PC-9 (cell line): Measurements from ENCODE around the gene PSMC4. TPM values are rescaled to one million over a fixed set of nuclear protein-coding genes. Genes with fewer than 3 reads are reported as not detected.
A peak's percentile ranks its signal among the peaks of the same experiment; 100 is the strongest.

ENCODE experiments used
- BruUV-seq: library from RNA; stranded (reverse); fragments of 400-500 nt; replicated peaks from 2 replicates; lab custom pipeline; 2021; lab: Mats Ljungman, UMichigan
- CTCF ChIA-PET: fragments of 300-600 bp; sonication (Branson Sonifier 250); formaldehyde crosslinking; loops from one replicate; lab custom pipeline; 2022; ENCODE audit warnings: antibody characterized with exemption; lab: Charles Lee
- POLR2A ChIA-PET: fragments of 300-600 bp; sonication (Branson Sonifier 250); formaldehyde crosslinking; loops from one replicate; lab custom pipeline; 2022; ENCODE audit warnings: antibody characterized with exemption; ENCODE audit not compliant: unreplicated experiment; lab: Charles Lee
- DNase-seq, 2 experiments: peaks; one replicate each; pipeline versions ENCODE4 v3.0.0 to v3.0.0-alpha.2; 2015 to 2022; ENCODE audit warnings: mixed read lengths in 1 of 2
- H2AFZ ChIP-seq: fragments of 200-600 bp; sonication (generic); 2 replicates; pipeline ENCODE4 v1.8.1; 2017; ENCODE audit warnings: antibody characterized with exemption
- H3F3A ChIP-seq: fragments of 200-600 bp; sonication (generic); 2 replicates; pipeline ENCODE4 v1.8.1; 2017; ENCODE audit warnings: antibody characterized with exemption, mild to moderate bottlenecking, low read depth; ENCODE audit not compliant: insufficient read depth
- H3K27ac ChIP-seq: fragments of 200-600 bp; sonication (generic); 2 replicates; pipeline ENCODE4 v1.6.1; 2016; ENCODE audit warnings: mixed run types
- H3K27me3 ChIP-seq: fragments of 200-600 bp; sonication (generic); 2 replicates; pipeline ENCODE4 v1.6.1; 2016; ENCODE audit warnings: low read depth, mixed run types; ENCODE audit not compliant: insufficient read depth
- H3K36me3 ChIP-seq: fragments of 200-600 bp; sonication (generic); 2 replicates; pipeline ENCODE4 v1.6.1; 2016; ENCODE audit warnings: low read depth, mixed run types
- H3K4me1 ChIP-seq: fragments of 200-600 bp; sonication (generic); replicated peaks from 2 replicates; pipeline ENCODE4 v1.6.1; 2016; ENCODE audit warnings: mixed run types; ENCODE audit not compliant: insufficient read depth
- H3K4me2 ChIP-seq: fragments of 200-600 bp; sonication (generic); 2 replicates; pipeline ENCODE4 v1.6.1; 2017; ENCODE audit warnings: mixed run types
- H3K4me3 ChIP-seq: fragments of 200-600 bp; sonication (generic); 2 replicates; pipeline ENCODE4 v1.6.1; 2016; ENCODE audit warnings: mixed run types
- H3K79me2 ChIP-seq: fragments of 200-600 bp; sonication (generic); 2 replicates; pipeline ENCODE4 v1.6.1; 2017; ENCODE audit warnings: low read depth, mixed run types
- H3K9me2 ChIP-seq: fragments of 200-600 bp; sonication (generic); 2 replicates; pipeline ENCODE4 v1.8.1; 2017; ENCODE audit warnings: mild to moderate bottlenecking; ENCODE audit not compliant: insufficient read depth
- H3K9me3 ChIP-seq: fragments of 200-600 bp; sonication (generic); 2 replicates; pipeline ENCODE4 v1.8.1; 2016; ENCODE audit warnings: low read depth; ENCODE audit not compliant: insufficient read depth
- H4K20me1 ChIP-seq: fragments of 200-600 bp; sonication (generic); 2 replicates; pipeline ENCODE4 v1.8.1; 2017; ENCODE audit not compliant: insufficient read depth
- EZH2 ChIP-seq: fragments of 200-600 bp; sonication (generic); IDR thresholded peaks from 2 replicates; pipeline ENCODE4 v1.8.0; 2017; ENCODE audit warnings: antibody characterized with exemption, low read depth
- intact Hi-C: fragments of 100-400 bp; cut with micrococcal nuclease; formaldehyde crosslinking; loops from one replicate; pipeline ENCODE4 v1.10.0; 2022; ENCODE audit not compliant: unreplicated experiment
- total RNA-seq: library from RNA; stranded (reverse); gene quantifications from 2 replicates; pipeline ENCODE4 v1.2.3, GENCODE V29; 2021
- TF ChIP-seq, protein P1 (sequence below): fragments of 200-600 bp; sonication (generic); conservative IDR thresholded peaks from 2 replicates; pipeline ENCODE4 v1.6.1; 2017; ENCODE audit warnings: mixed run types, antibody characterized with exemption, mild to moderate bottlenecking, moderate library complexity

PSMC4 gene
- total RNA-seq, 1 experiment from 2014 or later = 110 TPM

DNA sequence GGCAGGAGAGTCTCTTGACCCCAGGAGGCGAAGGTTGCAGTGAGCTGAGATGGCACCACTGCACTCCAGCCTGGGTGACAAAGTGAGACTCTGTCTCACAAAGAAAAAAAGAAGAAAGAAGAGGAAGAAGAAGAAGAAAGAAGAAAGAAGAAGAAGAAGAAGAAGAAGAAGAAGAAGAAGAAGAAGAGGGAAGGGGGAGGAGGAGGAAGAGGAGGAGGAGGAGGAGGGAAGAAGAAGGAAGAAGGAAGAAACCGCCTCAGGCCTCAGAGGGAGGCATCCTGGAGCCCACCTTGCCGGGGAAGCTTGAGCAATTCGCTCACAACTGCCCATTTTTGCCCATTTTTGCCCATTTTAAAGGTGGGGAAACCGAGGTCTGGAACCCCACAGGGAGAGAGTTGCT is 46.0 kb upstream of the PSMC4 start:
- Histone ChIP-seq H2AFZ (no peak overlapping the region), H3K4me1 (peaks cover 9% of the 10 kb centered on the region; the same call in 1 of the 2 replicates), H4K20me1 (no peaks in the 10 kb centered on the region), H3K36me3 (no peaks in the 10 kb centered on the region), H3F3A (no peaks in the 10 kb centered on the region), H3K79me2 (no peaks in the 10 kb centered on the region), H3K9me3 (no peaks in the 10 kb centered on the region), H3K27ac (no peak overlapping the region), H3K4me2 (no peak overlapping the region), H3K9me2 (no peaks in the 10 kb centered on the region), H3K27me3 (no peaks in the 10 kb centered on the region), H3K4me3 (no peak overlapping the region)
- intact Hi-C loops = no loop called here
- no TSS peak for BruUV-seq
- CTCF ChIA-PET = no interaction called here
- DNase-seq = no peak
- TF ChIP-seq, protein P1, sequence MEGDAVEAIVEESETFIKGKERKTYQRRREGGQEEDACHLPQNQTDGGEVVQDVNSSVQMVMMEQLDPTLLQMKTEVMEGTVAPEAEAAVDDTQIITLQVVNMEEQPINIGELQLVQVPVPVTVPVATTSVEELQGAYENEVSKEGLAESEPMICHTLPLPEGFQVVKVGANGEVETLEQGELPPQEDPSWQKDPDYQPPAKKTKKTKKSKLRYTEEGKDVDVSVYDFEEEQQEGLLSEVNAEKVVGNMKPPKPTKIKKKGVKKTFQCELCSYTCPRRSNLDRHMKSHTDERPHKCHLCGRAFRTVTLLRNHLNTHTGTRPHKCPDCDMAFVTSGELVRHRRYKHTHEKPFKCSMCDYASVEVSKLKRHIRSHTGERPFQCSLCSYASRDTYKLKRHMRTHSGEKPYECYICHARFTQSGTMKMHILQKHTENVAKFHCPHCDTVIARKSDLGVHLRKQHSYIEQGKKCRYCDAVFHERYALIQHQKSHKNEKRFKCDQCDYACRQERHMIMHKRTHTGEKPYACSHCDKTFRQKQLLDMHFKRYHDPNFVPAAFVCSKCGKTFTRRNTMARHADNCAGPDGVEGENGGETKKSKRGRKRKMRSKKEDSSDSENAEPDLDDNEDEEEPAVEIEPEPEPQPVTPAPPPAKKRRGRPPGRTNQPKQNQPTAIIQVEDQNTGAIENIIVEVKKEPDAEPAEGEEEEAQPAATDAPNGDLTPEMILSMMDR = no peak
- TF ChIP-seq EZH2 = no peak
- POLR2A ChIA-PET = no interaction called here

DNA sequence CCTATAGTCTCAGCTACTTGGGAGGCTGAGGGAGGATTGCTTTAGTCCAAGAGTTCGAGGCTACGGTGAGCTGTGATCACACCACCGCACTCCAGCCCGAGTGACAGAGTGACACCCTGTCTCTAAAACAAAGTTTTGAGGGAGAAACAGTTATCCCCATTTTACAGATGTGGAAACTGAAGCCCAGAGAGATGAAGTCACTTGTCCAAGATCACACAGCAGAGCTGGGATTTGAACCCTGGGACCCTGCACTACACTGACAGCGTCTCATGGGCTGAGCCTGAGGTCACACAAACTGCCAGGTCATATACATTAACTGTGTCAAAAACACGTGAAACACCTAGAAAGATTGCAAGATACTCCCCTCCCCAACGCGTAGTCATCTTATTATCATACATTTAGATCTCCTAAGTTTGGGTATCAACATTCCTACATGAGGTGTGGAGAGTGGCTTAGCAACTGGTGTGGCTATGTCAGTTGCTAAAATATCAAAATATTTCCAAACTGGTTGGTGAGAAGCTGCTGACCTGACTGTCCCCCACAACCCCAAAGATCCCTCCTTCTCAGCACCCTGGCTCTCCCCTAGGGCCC is 44.7 kb upstream of the PSMC4 start:
- CTCF ChIA-PET = no interaction called here
- no peaks in the 10 kb centered on the region for H3F3A ChIP-seq
- H3K79me2 ChIP-seq = no peaks in the 10 kb centered on the region
- TF ChIP-seq EZH2 = no peak
- TF ChIP-seq, protein P1 = no peak
- no peak overlapping the region for H3K27ac ChIP-seq
- H3K4me2 ChIP-seq = peak overlapping the region; percentile 23; the same call in 1 of the 2 replicates
- no TSS peak for BruUV-seq
- DNase-seq = peak; percentile 5 to 77
- H3K4me1 ChIP-seq = peaks cover 9% of the 10 kb centered on the region; the same call in 1 of the 2 replicates
- no peaks in the 10 kb centered on the region for H3K9me2 ChIP-seq
- H3K27me3 ChIP-seq = no peaks in the 10 kb centered on the region
- POLR2A ChIA-PET = no interaction called here
- intact Hi-C loops = no loop called here
- no peak overlapping the region for H3K4me3 ChIP-seq
- H4K20me1 ChIP-seq = no peaks in the 10 kb centered on the region
- no peaks in the 10 kb centered on the region for H3K9me3 ChIP-seq
- H2AFZ ChIP-seq = no peak overlapping the region
- H3K36me3 ChIP-seq = no peaks in the 10 kb centered on the region

DNA sequence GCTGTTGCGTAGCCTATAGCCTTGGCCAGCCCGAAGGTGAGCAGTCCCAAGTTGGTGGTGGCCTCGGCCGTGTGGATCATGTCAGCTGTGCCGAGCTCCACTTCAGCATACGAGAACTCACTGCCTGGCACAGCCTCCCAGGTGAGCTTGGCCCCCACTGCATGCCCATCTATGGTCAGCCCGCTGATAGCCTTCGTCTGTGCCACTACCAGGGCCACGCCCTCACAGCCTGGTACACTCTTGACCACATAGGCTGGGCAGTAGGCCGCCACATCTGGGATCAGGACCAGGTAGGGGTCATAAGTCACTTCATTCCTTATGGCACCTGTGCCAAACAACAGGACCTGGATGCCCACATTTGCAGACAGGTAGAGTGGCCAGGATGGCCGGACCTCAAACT is 43.9 kb upstream of the PSMC4 start:
- POLR2A ChIA-PET = no interaction called here
- CTCF ChIA-PET = no interaction called here
- DNase-seq = no peak
- Histone ChIP-seq H3K36me3 (no peaks in the 10 kb centered on the region), H3K9me2 (no peaks in the 10 kb centered on the region), H3K27ac (no peak overlapping the region), H3K4me2 (no peak overlapping the region), H3K4me1 (peaks cover 9% of the 10 kb centered on the region; the same call in 1 of the 2 replicates), H3K27me3 (no peaks in the 10 kb centered on the region), H4K20me1 (no peaks in the 10 kb centered on the region), H3K79me2 (no peaks in the 10 kb centered on the region), H2AFZ (no peak overlapping the region), H3F3A (no peaks in the 10 kb centered on the region), H3K9me3 (no peaks in the 10 kb centered on the region), H3K4me3 (no peak overlapping the region)
- no TSS peak for BruUV-seq
- intact Hi-C loops = no loop called here
- no peak for TF ChIP-seq EZH2
- TF ChIP-seq, protein P1 = no peak
